Effector memory CD4-positive, alpha-beta T cell (primary cell): ENCODE results near the gene ZG16.
"Not testable (repeated sequence)": the region's sequence is repeated elsewhere in the genome, so short reads cannot be mapped to it uniquely, and the experiment has no call there.

ENCODE experiments used
- DNase-seq, 3 donors: peaks; one replicate each; pipeline ENCODE4 v3.0.0-alpha.2; 2020
- H3K27ac ChIP-seq: 2 replicates; pipeline ENCODE4 v1.7.0; 2013; ENCODE audit warnings: mild to moderate bottlenecking, low read length, moderate library complexity; ENCODE audit not compliant: insufficient read depth, poor library complexity, severe bottlenecking
- H3K27me3 ChIP-seq: replicated peaks from 2 replicates; pipeline ENCODE4 v1.7.0; 2013; ENCODE audit warnings: mild to moderate bottlenecking, low read length; ENCODE audit not compliant: insufficient read depth, control insufficient read depth, poor library complexity, severe bottlenecking
- H3K36me3 ChIP-seq: 2 replicates; pipeline ENCODE4 v1.7.0; 2013; ENCODE audit warnings: mild to moderate bottlenecking, low read length, moderate library complexity; ENCODE audit not compliant: control insufficient read depth, insufficient read depth
- H3K4me1 ChIP-seq: 2 replicates; pipeline ENCODE4 v1.7.0; 2013; ENCODE audit warnings: low read length, mild to moderate bottlenecking; ENCODE audit not compliant: control insufficient read depth, insufficient read depth, poor library complexity, severe bottlenecking
- H3K4me3 ChIP-seq: 2 replicates; pipeline ENCODE4 v1.7.0; 2013; ENCODE audit warnings: low read length, low read depth, mild to moderate bottlenecking; ENCODE audit not compliant: insufficient read depth, poor library complexity, severe bottlenecking
- H3K9me3 ChIP-seq: 2 replicates; pipeline ENCODE4 v1.7.0; 2013; ENCODE audit warnings: mild to moderate bottlenecking, low read length, moderate library complexity; ENCODE audit not compliant: control insufficient read depth

ZG16 gene

GRCh38 chr16:29747947-29748759, 29.9 kb upstream of the ZG16 start:
- H3K27me3 ChIP-seq, result no peaks in the 10 kb centered on the region
- H3K9me3 ChIP-seq, result no peaks in the 10 kb centered on the region
- peaks cover 43% of the 10 kb centered on the region for H3K4me1 ChIP-seq
- no peak overlapping the region for H3K4me3 ChIP-seq
- H3K27ac ChIP-seq, result peak overlapping the region; percentile 18
- H3K36me3 ChIP-seq, result peaks cover 19% of the 10 kb centered on the region
- no peak for DNase-seq

- H3K27ac ChIP-seq, result peak overlapping the region; percentile 18
- H3K36me3 ChIP-seq, result peaks cover 13% of the 10 kb centered on the region
- H3K4me1 ChIP-seq, result peaks cover 37% of the 10 kb centered on the region
- not testable (repeated sequence) for H3K4me3 ChIP-seq, DNase-seq, H3K27me3 ChIP-seq, H3K9me3 ChIP-seq
Measured at GRCh38 chr16:29748760-29749149, 29.3 kb upstream of the ZG16 start.

- no peak for DNase-seq
- Histone ChIP-seq H3K27ac (no peak overlapping the region), H3K4me1 (peaks cover 3% of the 10 kb centered on the region), H3K36me3 (no peaks in the 10 kb centered on the region), H3K27me3 (no peaks in the 10 kb centered on the region), H3K4me3 (no peak overlapping the region), H3K9me3 (no peaks in the 10 kb centered on the region)
Measured at GRCh38 chr16:29753516-29753915, 24.5 kb upstream of the ZG16 start.

GRCh38 chr16:29756654-29757053, 21.4 kb upstream of the ZG16 start:
- peaks cover 3% of the 10 kb centered on the region for H3K4me1 ChIP-seq
- no peaks in the 10 kb centered on the region for H3K9me3 ChIP-seq
- no peak overlapping the region for H3K4me3 ChIP-seq
- no peak overlapping the region for H3K27ac ChIP-seq
- DNase-seq, result no peak
- H3K27me3 ChIP-seq, result no peaks in the 10 kb centered on the region
- no peaks in the 10 kb centered on the region for H3K36me3 ChIP-seq

- not testable (repeated sequence) for H3K4me1 ChIP-seq, H3K27ac ChIP-seq, H3K9me3 ChIP-seq, DNase-seq, H3K27me3 ChIP-seq, H3K36me3 ChIP-seq, H3K4me3 ChIP-seq
Measured at GRCh38 chr16:29757086-29757485, 21.0 kb upstream of the ZG16 start.

GRCh38 chr16:29757950-29758466, 20.0 kb upstream of the ZG16 start:
- H3K36me3 ChIP-seq, result no peaks in the 10 kb centered on the region
- no peak overlapping the region for H3K27ac ChIP-seq
- no peaks in the 10 kb centered on the region for H3K27me3 ChIP-seq
- H3K4me3 ChIP-seq, result no peak overlapping the region
- H3K4me1 ChIP-seq, result peaks cover 3% of the 10 kb centered on the region
- no peaks in the 10 kb centered on the region for H3K9me3 ChIP-seq
- DNase-seq, result no peak

GRCh38 chr16:29760567-29761279, 17.3 kb upstream of the ZG16 start:
- Histone ChIP-seq H3K4me3 (no peak overlapping the region), H3K4me1 (no peaks in the 10 kb centered on the region), H3K27ac (no peak overlapping the region), H3K9me3 (no peaks in the 10 kb centered on the region), H3K27me3 (no peaks in the 10 kb centered on the region), H3K36me3 (no peaks in the 10 kb centered on the region)
- no peak for DNase-seq

- H3K36me3 ChIP-seq, H3K4me1 ChIP-seq, H3K27me3 ChIP-seq, DNase-seq, H3K4me3 ChIP-seq, H3K27ac ChIP-seq, H3K9me3 ChIP-seq: not testable (repeated sequence)
Measured at GRCh38 chr16:29761280-29761651, 16.8 kb upstream of the ZG16 start.

GRCh38 chr16:29761882-29762281, 16.2 kb upstream of the ZG16 start:
- no peaks in the 10 kb centered on the region for H3K9me3 ChIP-seq

GRCh38 chr16:29763326-29763725, 14.7 kb upstream of the ZG16 start:
- no peak overlapping the region for H3K27ac ChIP-seq
- no peaks in the 10 kb centered on the region for H3K36me3 ChIP-seq
- no peak overlapping the region for H3K4me3 ChIP-seq
- DNase-seq, result no peak
- H3K27me3 ChIP-seq, result no peaks in the 10 kb centered on the region
- H3K9me3 ChIP-seq, result no peaks in the 10 kb centered on the region
- no peaks in the 10 kb centered on the region for H3K4me1 ChIP-seq

More at GRCh38 chr16:29761882-29762281, 16.2 kb upstream of the ZG16 start:
- Histone ChIP-seq H3K27ac (no peak overlapping the region), H3K4me1 (no peaks in the 10 kb centered on the region), H3K27me3 (no peaks in the 10 kb centered on the region), H3K36me3 (no peaks in the 10 kb centered on the region), H3K4me3 (no peak overlapping the region)
- no peak for DNase-seq
